NK-92 (cell line): ENCODE data around the gene URB2.
"Not testable (repeated sequence)": the region's sequence is repeated elsewhere in the genome, so short reads cannot be mapped to it uniquely, and the experiment has no call there.

Source experiments
- DNase-seq: peaks from one replicate; lab custom pipeline; 2025; ENCODE audit not compliant: unreplicated experiment; lab: John Stamatoyannopoulos, UW

Gene URB2

DNA sequence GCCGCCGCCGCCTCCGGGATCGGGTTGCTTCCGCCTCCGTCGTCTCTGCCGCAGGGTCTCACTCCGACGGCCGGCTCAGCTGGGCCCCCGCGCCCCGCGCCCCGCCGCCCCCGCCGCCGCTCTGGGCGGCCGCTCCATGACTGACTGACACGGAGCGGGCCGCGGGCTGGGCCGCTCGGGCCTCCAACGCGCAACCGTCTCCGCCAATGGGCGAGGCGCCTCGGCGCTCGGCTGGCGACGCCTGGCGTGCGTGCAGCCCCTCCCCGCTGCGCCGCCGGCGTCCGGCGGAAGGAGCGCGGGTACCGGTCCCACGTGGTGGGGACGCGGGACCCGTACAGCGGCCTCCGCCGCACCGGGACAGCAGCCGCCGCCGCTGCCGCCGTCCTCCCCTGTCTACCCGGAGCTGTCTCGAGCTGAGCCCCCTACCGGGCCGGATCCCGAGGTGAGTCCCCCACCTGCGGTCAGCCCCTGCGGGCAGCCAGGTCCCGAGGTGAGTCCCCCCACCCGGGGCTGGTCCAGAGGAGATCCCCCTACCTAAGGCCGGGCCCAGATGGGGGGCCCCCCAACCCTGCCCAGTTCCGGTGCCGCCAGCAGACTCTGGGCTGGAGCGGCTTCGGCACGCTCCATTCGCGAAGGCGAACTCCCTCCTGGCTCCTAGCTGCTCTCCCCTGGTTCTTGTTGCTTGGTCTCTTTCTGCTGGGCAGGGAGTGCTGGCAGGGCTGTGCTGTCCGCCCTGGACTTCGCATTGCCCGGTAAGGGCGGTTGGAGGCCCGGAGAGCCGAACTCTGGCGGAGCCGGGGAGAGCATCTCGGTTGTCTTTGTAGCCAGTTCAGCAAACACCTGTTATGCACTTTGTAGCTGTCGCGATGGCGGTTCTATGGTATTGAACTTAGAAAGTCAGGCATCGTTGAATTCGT is at the start of gene URB2, which contains the start of gene TAF5L:
TSS of gene URB2 (plus strand) at position 333 of the 917 bp plus-strand sequence. CDS start 1,387 bp downstream, outside the sequence.
TSS of gene TAF5L (minus strand) at position 208 of the 917 bp plus-strand sequence. CDS start 11,640 bp downstream, outside the sequence.
- no peak for DNase-seq

DNA sequence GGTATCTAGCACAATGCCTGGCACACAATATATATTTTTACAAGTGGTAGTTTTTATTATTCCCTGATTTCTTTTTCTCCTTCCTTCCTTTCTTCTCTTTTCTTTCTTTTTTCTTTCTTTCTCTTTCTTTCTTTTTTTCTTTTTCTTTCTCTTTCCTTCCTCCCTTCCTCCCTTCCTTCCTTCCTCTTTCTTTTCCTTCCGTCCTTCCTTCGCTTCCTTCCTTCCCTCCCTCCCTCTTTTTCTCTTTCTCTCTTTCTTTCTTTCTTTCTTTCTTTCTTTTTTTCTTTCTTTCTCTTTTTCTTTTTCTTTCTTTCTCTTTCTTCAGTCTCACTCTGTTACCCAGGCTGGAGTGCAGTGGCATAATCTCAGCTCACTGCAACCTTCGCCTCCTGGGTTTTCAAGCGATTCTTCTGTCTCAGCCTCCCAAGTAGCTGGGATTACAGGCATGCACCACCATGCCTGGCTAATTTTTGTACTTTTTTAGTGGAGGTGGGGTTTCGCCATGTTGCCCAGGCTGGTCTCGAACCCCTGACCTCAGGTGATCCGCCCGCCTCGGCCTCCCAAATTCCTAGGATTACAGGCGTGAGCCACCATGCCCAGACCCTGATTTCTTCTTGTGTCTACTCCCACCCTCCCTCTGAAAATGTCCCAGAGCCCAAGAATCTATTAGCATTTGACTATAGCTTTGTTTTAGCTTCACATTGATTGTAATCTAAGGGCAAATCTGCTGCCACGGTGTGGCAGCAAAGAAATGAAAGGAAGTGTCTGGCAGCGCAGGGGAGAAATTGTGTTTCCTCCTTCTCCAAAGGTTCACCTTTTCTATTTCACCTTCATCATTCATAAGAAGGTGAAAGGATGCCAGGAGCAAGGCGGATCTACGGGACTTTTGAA is 47.6 kb upstream of the URB2 start:
- no peak for DNase-seq

DNA sequence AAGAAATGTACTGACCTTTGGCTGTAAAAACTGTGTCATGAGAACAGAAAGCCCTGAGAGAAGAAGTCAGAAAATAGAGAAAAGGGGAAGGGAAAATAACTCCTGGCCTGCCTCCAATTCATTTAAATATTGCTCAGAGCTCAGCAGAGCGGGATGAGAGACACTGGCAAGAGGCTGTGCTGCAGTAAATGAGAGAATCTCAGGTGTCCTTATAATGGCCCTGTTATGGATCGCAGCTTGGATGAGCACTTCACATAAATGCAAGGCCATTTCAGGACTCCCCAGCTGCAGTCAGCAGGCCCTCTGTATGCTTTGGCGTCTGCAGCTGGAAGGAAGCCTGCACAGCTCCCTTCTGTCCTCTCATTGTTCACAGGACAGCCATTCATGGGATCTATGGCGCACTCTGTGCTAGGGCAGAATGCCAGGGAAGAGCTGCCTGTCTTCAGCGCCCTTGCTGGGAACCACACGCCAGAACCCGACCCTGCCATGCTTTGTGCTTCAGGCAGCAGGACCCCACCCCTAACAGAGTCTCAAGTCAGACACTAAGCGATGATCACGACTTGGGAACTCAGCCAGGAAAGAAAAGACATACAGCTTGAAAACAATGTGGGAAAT is 46.9 kb upstream of the URB2 start:
- no peak for DNase-seq

- no peak for DNase-seq
These were observed 44.6 kb upstream of the URB2 start for GRCh38 chr1:229581485-229581884.

DNA sequence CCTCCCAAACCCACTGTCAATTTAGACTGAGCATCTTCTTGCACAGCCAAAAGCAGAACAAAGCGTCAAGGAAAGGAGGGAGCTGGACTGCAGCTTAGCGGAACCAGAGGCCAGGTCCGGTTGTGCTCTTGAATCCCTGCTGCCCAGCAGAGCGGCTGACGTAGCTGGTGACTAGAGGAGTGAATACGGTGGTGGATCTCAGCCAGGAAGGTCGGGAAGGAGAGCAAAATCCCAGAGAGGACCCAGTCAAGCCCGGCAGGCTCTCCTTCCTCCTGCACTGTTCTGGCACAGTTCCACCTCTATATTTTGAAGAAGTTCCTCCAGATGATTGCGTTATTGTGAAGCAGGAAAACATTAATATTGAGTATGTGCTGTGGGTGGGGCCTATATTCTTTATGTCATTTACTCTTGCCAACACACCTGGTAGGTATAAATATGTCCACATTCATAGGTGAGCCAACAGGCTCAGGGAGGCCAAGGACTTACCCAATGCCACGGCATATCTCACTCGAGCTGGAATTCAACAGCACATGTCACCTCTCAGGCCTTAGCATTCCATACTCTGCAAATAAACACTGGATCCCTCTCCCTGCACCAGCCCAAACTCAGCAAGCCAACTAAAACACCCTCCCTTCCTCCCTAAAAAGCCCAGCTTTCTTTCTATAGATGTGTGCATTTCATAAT is 43.9 kb upstream of the URB2 start:
- no peak for DNase-seq

- DNase-seq = no peak
These were observed 43.3 kb upstream of the URB2 start for GRCh38 chr1:229582715-229583114.

- DNase-seq = no peak
These were observed 40.7 kb upstream of the URB2 start for GRCh38 chr1:229585338-229585737.

DNA sequence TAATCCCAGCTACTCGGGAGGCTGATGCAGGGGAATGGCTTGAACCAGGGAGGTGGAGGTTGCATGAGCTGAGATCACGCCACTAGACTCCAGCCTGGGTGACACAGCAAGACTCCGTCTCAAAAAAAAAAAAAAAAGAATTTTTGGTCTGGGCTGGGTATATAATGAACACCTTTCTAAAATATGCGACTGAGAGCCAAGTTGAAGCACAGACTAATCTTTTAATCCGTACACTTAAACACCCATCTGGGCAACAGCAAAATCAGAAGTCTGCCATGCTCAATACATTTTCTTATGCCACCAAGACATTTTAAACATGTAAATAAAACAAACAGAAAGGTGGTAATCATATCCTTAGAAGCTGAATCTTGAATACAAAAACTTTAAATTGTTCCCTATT is 35.9 kb upstream of the URB2 start:
- no peak for DNase-seq

DNA sequence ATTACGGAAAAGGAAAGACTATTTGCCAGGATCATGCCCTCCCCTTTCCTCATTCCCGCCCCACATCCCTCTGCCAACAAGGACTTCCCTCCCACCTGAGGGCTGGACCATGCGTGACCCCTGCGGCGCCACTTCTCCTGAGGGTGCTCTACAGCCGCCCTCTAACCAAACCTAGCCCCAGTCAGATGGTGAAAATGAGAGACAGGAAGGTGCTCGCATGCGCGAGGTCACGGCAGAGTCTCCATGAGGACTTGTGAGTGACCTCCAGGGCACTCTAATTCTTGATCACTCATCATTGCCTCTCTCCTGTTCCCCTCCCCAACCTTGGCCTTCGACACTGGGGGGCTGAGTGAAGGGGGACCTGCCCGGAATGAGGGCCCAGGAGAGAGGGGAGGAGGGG is 32.2 kb upstream of the URB2 start:
- no peak for DNase-seq

DNA sequence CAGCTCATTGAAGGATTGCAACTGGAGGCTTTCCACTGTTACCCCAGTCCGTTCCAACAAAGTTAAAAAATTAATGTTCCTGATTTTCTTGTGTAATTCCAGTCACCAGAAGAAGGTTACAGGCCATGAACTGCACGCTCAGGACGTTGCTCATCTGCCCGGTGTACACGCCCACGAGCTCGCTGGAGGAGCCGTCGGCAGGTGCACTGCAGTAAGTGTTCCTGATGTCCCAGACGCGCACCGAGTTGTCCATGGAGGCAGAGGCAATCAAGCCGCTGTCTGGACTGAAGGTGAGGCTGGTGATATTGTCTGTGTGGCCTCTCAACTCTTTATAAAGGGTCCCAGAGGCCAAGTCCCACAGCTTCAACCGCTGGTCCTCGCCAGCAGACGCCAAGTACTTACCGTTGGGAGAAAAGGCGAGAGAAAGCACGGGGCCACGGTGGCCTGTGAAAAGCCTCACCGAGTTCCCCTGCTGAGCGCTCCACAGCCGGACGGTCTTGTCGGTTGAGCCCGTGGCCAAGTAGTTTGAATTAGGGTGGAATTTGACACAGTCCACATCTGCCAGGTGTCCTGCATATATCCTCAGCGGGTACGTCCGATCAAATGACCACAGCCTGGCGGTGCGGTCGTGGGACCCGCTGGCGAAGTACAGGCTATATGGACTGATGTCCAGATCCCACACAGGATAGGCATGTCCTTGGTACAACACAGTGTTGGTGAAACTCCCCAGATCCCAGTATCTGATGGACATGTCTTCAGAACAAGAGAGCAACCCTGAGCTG is 31.6 kb upstream of the URB2 start:
- no peak for DNase-seq

DNA sequence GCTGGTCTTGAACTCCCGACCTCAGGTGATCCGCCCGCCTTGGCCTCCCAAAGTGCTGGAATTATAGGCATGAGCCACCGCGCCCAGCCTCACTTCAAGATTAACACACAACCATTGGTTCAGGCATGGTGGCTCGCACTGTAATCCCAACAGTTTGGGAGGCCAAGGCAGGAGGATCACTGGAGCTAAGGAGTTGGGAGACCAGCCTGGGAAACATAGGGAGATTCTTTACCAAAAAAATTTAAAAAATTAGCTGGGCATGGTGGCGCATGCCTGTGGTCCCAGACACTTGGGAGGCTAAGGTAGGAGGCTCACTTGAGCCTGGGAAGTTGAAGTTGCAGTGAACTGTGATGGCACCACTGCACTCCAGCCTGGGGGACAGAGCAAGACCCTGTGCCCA is 30.2 kb upstream of the URB2 start:
- not testable (repeated sequence) for DNase-seq

- no peak for DNase-seq
These were observed 28.9 kb upstream of the URB2 start for GRCh38 chr1:229596925-229597699.

GRCh38 chr1:229597877-229598276 is 28.2 kb upstream of the URB2 start:
- no peak for DNase-seq

DNA sequence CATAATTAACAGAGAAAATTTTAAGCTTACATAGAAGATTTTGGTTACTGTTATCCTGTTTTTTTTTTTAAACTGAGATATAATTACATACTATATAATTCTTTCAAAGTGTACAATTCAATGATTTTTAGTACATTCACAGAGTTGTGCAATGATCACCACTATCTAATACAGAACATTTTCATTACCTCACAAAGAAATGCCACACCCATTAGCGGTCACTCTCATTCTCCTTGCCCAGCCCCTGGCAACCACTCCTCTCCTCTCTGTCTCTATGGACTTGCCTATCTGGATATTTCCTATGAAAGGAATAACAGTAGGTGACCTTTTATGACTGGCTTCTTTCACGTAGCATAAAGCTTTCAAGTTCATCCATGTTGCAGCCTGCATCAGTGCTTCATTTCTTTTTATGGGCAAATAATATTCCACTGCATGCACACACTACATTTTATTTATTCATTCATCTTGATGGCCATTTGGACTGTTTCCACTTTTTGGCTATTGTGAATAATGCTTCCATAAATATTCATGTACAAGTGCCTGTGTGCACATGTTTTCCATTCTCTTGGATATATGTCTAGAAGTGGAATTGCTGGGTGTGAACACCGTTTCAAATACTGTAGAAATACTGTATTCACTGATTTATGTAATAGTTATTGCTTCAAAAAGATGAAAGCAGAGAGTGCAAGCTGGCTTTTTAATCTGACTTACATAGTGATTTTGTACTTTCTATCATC is 26.7 kb upstream of the URB2 start:
- DNase-seq = no peak

GRCh38 chr1:229600229-229600628 is 25.8 kb upstream of the URB2 start:
- DNase-seq = no peak

DNA sequence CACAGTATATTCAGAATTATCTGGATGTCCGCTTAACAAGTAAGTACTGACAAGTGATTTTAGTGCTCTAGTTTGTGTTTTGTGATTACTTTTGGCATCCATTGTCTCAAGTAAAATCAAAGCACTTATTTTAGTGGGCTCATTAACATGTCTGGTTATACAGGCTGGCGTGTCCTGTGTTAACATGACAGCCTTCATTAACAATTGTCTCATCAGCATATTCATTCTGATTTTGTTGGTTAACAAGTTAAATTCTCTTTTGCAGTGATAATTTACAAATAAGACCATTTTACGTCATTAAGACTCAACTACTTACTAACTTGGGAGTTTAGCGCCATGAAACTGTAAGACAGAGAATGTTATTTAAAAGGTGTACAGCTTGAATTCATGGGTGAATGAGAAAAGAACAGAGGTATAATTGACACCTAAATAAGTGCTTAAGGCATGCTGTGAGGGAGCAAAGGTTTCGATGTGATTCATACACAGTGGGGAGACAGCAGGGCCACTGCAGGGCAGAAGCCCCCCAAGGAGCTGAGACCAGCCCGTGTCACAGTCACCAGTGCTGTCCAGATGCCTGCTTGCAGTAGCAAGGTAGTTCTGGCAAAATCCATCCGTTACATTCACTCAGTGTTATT is 22.6 kb upstream of the URB2 start:
- no peak for DNase-seq

DNA sequence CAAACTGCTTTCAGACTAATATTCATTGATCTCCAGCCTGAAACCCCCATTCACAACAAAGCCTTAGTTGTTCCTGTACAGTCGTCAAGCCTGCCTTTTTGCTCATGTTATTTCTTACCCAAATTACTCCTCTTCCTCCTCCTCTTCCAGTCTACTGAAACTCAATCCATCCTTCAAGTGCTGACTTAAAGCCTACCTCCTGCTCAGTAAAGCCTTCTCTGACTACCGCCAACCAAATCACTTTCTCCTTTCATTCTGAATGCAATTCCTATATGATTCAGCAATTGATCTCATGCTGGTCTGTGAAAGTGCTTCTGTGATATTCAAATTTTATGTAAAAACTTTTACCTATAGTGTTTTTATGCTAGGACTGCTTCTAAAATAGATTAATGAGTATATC is 18.7 kb upstream of the URB2 start:
- no peak for DNase-seq

DNA sequence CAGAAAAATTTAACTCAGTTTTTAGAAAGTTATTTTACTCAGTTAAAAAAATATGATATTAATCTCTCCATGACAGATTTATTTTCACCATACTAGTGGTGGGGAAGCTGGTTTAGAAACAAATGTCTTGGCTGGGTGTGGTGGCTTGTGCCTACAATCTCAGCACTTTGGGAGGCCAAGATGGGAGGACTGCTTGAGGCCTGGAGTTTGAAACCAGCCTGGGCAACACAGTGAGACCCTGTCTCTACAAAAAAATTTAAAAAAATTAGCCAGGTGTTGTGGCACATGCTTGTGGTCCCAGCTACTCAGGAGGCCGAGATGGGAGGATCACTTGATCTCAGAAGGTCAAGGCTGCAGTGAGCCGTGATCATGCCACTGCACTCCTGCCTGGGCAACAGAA is 17.5 kb upstream of the URB2 start:
- DNase-seq = no peak
